Measurements from ENCODE around the gene EFCAB6.
A peak's percentile ranks its signal among the peaks of the same experiment; 100 is the strongest.

The EFCAB6 gene

DNA sequence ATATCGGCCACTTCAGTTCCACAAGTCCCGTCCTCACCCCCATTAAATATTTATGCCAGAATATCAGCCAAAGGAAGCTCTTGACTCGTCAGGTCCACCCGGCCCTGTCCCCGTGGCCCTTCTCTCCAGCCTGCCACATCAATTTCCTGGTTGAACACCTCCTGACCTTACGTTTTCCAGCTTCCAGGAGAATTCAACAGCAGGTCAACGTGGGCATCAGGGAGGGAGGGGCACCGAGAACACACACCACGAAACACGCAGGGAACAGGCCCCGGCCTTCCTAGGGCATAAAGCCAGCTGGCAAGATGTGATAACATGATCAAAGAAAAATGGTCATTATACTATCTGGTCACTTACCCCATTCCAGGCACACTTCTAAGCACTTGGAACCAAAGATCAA lies 34.9 kb upstream of the EFCAB6 start:
- DNase-seq (ENCODE audit: low read depth): no peak

DNA sequence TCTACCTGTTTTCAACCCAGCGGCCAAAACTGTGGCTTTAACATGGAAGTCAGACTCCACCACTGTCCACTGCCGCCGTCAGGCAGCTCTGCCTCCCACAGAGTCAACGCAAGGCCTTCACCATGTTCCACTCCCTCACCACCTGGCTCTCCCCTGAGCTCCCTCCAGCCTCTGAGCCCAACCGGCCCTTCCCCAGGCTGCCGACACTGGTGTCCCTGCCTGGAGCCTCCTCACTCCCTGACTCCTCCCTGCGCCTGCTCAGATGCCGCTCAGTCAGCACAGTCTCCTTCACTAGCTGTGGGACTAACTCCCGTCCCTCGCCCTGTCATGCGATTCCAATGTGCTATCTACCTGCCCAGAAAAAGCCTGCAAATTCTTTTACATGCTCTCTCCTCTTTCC lies 33.9 kb upstream of the EFCAB6 start:
- no peak for DNase-seq (ENCODE audit: low read depth)

- no peak for DNase-seq (ENCODE audit: low read depth)
Measured at GRCh38 chr22:43844560-43845545, 32.7 kb upstream of the EFCAB6 start.

- DNase-seq (ENCODE audit: low read depth): no peak
Measured at GRCh38 chr22:43843783-43844530, 31.9 kb upstream of the EFCAB6 start.

DNA sequence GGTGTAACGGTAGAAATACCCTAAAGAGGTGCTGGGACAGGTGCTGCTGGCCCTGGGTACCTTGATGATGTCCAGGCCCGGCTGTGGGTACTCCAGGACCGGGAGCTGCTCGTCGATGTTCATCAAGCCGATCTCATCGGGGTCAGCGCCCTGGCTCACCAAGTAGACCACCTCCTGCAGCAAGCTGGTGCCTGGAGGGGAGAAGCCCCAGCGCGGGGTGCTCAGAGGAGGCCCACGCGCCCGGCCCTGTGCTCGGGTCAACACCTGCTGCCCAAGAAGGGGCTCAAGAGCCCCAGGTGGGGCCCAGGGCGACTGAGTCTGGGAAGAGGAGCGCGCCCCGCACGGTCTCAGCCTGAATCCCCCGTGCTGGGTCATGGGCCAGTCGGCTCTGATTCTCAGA lies 29.6 kb upstream of the EFCAB6 start:
- no peak for DNase-seq (ENCODE audit: low read depth)

GRCh38 chr22:43840851-43841250 lies 28.7 kb upstream of the EFCAB6 start:
- DNase-seq (ENCODE audit: low read depth): no peak

DNA sequence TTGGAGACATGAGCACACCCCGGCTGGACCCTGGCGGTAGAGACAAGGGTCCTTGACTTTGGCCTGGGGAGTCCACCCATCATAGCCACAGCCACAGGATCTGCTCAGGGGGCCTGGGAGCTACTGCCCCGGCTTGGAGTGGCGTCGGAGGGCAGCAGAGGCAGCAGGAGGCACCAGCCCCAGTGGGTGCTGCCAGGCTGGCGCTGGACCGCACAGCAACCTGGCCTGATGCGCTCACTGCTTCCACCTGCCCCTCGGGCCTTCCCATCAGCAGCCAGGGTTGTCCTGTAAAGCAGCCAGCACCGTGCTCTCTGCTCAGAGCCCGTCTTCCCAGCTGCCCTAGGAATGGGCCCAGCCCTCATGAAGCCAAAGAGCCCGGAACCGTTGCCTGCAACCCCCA lies 28.3 kb upstream of the EFCAB6 start:
- DNase-seq (ENCODE audit: low read depth): no peak

DNA sequence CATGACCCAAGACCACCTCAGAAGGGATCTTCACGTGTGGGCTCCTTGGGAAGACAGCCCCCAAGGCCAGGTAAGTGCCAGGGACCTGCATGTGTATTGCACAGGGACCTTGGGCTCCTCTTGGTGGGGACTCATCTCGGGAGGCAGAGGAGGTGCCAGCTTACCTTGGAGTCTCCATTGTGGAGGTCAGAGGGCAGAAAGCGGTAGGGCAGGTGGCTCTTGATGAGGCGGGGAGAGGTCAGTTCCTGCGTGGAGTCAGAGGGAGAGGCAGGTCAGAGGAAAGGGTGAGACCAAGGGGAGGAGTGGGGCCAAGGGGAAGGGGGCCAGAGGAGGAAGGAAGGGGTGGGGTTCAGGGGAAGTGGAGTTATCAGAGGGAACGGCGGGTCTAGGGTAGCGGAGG lies 27.7 kb upstream of the EFCAB6 start:
- DNase-seq (ENCODE audit: low read depth): no peak

GRCh38 chr22:43838571-43839307 lies 26.6 kb upstream of the EFCAB6 start:
- no peak for DNase-seq (ENCODE audit: low read depth)

DNA sequence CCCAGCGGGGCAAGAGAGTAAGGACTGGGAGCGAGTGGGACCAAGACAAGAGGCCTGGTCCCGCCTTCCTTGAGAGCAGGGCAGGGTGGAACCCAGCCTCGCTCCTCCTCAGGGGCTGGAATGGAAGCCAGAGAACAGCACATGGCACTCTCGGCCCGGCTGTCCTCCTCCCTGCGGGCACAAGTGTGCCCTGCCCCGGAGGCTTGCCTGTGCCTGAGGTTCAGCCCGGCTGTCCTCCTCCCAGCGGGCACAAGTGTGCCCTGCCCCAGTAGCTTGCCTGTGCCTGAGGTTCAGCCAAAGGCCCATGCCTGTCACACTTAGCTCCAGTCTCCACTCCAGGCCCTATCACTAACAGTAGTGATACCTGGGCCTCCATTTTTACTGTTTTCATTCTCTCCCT lies 26.1 kb upstream of the EFCAB6 start:
- DNase-seq (ENCODE audit: low read depth): no peak

DNA sequence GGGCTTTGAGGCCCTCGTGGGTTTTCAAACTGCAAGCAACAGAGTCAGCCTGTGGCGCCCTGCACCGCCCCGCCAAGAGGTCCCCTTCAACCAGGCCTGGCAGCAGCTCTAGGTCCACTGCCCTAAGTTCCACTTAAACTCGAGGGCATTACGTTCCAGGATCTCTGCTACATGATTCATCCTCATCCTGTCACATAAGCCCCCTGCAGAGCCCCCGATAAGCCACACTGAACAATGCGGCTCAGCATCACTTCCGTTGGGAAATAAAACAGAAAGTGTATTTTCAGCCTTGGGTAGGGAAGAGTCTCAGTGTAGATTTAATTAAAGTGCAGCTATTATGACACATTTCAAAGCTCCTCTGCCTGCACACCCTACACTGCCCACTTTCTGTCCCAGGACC lies 25.6 kb upstream of the EFCAB6 start:
- DNase-seq (ENCODE audit: low read depth): no peak

GRCh38 chr22:43835736-43836135 lies 23.6 kb upstream of the EFCAB6 start:
- DNase-seq (ENCODE audit: low read depth): no peak

- no peak for DNase-seq (ENCODE audit: low read depth)
Measured at GRCh38 chr22:43835166-43835565, 23.1 kb upstream of the EFCAB6 start.

GRCh38 chr22:43833286-43834240 lies 21.5 kb upstream of the EFCAB6 start:
- no peak for DNase-seq (ENCODE audit: low read depth)

DNA sequence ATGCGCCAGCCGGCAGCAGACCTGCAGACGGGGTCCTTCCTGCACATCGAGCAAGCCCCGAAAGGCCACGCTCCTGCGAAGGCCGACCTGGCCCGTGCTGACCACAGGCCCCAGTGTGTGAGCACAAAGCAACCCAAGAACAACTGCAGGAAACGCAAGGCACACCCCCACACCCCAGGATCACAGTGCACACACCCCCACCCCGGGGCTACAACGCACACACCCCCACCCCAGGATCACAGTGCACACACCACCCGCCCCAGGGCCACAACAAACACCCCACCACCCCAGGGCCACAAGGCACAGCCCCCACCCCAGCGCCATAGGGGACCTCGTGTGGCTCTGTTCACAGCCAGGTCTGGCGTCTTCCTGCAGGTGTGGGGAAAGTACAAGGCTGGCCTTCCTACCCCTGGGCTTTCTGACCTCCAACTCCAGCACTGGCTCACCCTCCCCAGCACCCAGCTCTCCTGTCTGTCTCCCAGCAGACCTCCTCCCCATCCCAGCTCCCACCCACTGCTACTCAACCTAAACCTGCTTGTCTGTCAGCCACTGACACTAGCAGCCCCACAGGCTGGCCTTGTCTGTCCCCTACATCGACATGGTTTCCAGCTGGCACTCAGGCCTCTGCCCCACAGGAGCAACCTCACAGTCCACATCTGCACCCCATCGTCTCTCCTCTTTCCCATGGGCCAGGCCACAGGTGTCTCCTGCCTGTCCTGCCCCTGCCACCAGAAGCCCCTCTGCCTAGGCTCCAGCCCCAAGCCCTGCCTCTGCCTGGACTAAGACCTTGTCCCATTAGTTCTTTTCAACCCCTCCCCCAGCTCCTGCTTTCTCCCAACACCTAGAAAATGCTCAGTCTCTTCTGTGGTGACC lies 20.5 kb upstream of the EFCAB6 start:
- no peak for DNase-seq (ENCODE audit: low read depth)

DNA sequence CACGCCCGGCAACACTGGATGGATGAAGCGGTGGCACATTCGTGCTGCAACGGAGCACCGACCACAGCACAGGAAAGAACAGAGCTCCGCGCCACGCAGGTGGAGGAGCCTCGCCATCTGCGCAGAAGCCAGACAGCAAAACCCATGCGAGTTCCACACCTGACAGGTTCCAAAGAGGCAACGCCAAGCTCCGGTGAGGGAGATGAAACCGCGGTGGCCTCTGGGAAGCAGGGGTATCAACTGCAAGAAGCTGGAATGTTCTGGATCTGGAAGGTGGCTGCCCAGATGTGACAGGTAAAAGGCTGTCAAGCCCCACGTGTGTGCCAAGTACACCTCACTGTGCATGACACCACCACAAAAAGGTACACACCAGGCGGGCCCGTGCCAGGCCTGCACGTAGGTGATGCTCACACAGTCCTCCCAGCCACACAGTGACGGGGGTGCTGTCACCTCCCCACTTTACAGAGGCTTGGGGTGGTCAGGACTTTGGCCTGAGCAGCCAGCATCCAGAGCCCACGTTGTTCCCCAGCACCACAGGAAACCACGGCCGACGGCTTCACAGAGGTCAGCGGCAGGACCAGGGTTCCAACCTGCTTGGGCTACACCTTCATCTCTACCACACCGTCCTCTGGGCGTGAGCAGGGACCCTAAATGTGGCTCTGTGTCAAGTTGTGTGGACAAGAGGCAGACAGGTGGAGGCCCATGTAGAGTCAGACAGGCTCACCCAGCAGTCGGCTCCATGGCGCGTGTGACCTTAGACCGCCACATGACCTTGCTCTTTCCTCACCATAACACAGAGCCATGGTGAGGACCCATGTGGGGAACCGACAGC lies 19.7 kb upstream of the EFCAB6 start:
- DNase-seq (ENCODE audit: low read depth): no peak

GRCh38 chr22:43830931-43831560 lies 18.9 kb upstream of the EFCAB6 start:
- DNase-seq (ENCODE audit: low read depth): no peak

- DNase-seq (ENCODE audit: low read depth): peak; percentile 27
Measured at GRCh38 chr22:43829904-43830851, 18.1 kb upstream of the EFCAB6 start.
